Ascending aorta (tissue), 2 donors: Measurements from ENCODE around the gene MROH2A. TPM values are rescaled to one million over a fixed set of nuclear protein-coding genes. Genes with fewer than 3 reads are reported as not detected.

ENCODE experiments used
- DNase-seq, 2 donors: peaks; one replicate each; pipeline ENCODE4 v3.0.0-alpha.2; 2019; ENCODE audit warnings: low spot score in 2 of 2
- H3K27ac ChIP-seq, 2 donors: fragments of 200-600 bp; sonication (generic); one replicate each; pipeline ENCODE4 v1.5.1; 2016 to 2017; ENCODE audit warnings: mild to moderate bottlenecking in 1 of 2
- H3K27me3 ChIP-seq: fragments of 200-600 bp; sonication (generic); one replicate; pipeline ENCODE4 v1.5.1; 2017
- H3K36me3 ChIP-seq, 2 donors: fragments of 200-600 bp; sonication (generic); one replicate each; pipeline ENCODE4 v1.5.1; 2016
- H3K4me1 ChIP-seq, 2 donors: fragments of 200-600 bp; sonication (generic); one replicate each; pipeline ENCODE4 v1.5.1; 2016 to 2017; ENCODE audit warnings: mild to moderate bottlenecking in 1 of 2
- H3K4me3 ChIP-seq, 2 donors: fragments of 200-600 bp; sonication (generic); one replicate each; pipeline ENCODE4 v1.5.1; 2016 to 2017; ENCODE audit warnings: mild to moderate bottlenecking in 1 of 2
- H3K9me3 ChIP-seq, 2 donors: fragments of 200-600 bp; sonication (generic); one replicate each; pipeline ENCODE4 v1.5.1; 2016
- intact Hi-C: fragments of 100-400 bp; cut with DNase I; formaldehyde crosslinking; loops from one replicate; pipeline ENCODE4 v1.15.1; 2023
- total RNA-seq: library from RNA; depleted of rRNA; stranded (reverse); fragments of >200 nt; gene quantifications from one replicate; pipeline ENCODE4 v1.1.0, GENCODE V29; 2016
- TF ChIP-seq, protein P1 (sequence below), 3 experiments: fragments of 200-600 bp in 2 of 3; fragments of 450-650 bp in 1 of 3; sonication (generic) in 2 of 3; IDR thresholded peaks; one replicate each; pipeline ENCODE4 v1.5.1; 2016 to 2019; ENCODE audit warnings: antibody characterized with exemption in 3 of 3, mild to moderate bottlenecking in 1 of 3, moderate library complexity in 1 of 3

The MROH2A gene
- total RNA-seq, 1 donor from 2014 or later: not detected

DNA sequence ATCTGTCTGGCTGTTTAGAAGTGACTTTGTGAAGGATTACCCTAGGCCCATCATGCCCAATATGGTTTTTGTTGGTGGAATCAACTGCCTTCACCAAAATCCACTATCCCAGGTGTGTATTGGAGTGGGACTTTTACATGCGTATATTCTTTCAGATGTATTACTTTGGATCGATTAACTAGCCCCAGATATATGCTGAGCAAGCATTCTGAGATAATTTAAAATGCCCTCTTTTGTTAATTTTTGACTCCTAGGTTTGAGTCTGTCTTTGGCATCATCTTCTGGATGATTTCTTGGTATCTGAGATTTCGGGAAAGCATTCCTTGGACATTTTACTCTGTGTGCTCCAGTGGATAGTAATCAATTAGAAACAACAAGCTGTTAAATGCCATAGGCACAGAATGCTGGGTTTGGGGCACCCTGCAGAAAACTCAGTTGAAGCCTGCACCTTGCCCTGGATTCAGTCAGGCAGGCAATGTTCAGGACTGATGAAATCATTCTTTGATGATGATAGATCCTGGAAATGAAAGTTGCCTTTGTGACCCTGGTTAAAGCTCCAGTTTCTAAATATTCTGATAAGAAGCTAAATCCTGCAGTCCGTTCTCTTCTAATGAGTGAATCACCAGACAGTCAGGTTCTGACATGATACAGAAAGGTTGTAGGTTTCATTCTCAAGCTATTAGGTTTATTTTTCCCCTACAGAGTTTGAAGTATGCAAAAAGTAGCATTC, 16.9 kb upstream of the MROH2A start:
- no peaks in the 10 kb centered on the region for H3K4me1 ChIP-seq

DNA sequence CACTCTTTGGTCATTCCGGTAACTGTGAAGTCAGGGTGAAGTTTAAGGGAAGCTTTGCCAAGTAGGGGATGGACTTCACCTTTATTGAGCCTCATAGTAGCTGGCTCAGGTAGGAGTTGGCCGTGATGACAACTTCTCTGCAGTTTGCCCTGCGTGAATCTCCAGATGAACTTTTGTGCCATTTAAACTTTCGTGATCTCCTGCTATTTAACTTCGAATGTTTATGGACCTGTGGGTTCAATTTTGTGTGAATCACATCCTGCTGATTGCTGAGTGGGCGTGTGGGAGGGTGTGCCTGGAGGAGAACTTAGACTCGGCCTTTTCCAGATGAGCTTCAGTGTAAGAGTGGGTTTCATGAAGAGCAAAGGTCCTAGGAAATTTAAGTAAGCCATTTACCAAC, 13.9 kb upstream of the MROH2A start:
- H3K9me3 ChIP-seq: no peaks in the 10 kb centered on the region
- no peaks in the 10 kb centered on the region for H3K4me1 ChIP-seq
- no peaks in the 10 kb centered on the region for H3K36me3 ChIP-seq
- TF ChIP-seq, protein P1, sequence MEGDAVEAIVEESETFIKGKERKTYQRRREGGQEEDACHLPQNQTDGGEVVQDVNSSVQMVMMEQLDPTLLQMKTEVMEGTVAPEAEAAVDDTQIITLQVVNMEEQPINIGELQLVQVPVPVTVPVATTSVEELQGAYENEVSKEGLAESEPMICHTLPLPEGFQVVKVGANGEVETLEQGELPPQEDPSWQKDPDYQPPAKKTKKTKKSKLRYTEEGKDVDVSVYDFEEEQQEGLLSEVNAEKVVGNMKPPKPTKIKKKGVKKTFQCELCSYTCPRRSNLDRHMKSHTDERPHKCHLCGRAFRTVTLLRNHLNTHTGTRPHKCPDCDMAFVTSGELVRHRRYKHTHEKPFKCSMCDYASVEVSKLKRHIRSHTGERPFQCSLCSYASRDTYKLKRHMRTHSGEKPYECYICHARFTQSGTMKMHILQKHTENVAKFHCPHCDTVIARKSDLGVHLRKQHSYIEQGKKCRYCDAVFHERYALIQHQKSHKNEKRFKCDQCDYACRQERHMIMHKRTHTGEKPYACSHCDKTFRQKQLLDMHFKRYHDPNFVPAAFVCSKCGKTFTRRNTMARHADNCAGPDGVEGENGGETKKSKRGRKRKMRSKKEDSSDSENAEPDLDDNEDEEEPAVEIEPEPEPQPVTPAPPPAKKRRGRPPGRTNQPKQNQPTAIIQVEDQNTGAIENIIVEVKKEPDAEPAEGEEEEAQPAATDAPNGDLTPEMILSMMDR (IDR thresholded peaks at IDR 0.05): no peak
- no peak overlapping the region for H3K27ac ChIP-seq
- DNase-seq: no peak
- no peaks in the 10 kb centered on the region for H3K27me3 ChIP-seq
- H3K4me3 ChIP-seq: no peak overlapping the region
- intact Hi-C loops: no loop called here

More for the DNA sequence above, 16.9 kb upstream of the MROH2A start:
- intact Hi-C loops: no loop called here
- Histone ChIP-seq H3K27ac (no peak overlapping the region), H3K9me3 (no peaks in the 10 kb centered on the region), H3K36me3 (no peaks in the 10 kb centered on the region), H3K27me3 (no peaks in the 10 kb centered on the region), H3K4me3 (no peak overlapping the region)
- TF ChIP-seq, protein P1 (IDR thresholded peaks at IDR 0.05): no peak
- no peak for DNase-seq

DNA sequence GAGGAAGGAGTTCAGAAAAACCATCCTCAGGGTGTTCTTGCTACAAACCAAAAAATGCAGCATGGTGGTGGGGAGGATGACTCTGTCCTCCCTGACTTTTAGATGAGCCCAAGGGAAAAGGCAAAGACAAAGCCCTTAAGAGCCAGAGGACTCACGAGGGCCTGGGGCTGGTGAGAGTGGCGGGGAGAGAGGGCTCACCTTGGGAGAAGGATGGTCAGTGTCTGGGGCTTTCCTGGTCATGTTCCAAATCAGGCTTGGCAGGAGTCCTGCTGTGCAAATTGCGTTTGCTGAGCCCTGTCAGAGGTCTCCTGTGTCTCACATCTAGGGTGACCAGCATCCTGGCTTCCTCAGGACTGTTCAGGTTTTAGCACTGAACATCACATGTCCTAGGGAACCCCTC, 13.4 kb upstream of the MROH2A start:
- TF ChIP-seq, protein P1 (IDR thresholded peaks at IDR 0.05): no peak
- H3K4me1 ChIP-seq: no peaks in the 10 kb centered on the region
- DNase-seq: no peak
- no peaks in the 10 kb centered on the region for H3K27me3 ChIP-seq
- H3K36me3 ChIP-seq: no peaks in the 10 kb centered on the region
- H3K9me3 ChIP-seq: no peaks in the 10 kb centered on the region
- intact Hi-C loops: no loop called here
- H3K4me3 ChIP-seq: no peak overlapping the region
- H3K27ac ChIP-seq: no peak overlapping the region

DNA sequence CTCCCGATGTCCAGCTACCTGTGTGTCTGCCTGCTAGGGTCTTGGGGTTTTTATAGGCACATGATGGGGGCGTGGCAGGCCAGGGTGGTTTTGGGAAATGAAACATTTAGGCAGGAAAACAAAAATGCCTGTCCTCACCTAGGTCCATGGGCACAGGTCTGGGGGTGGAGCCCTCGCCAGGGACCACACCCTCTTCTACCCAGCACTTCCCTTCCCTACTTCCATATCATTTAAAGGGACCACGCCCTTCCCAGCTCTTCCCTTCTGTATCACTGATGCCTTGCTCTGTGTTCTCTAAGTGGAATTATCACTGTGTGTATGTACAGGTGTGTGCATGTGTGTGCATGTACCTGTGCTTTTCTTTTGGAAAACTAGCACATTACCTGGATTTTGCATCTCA, 11.7 kb upstream of the MROH2A start:
- no peaks in the 10 kb centered on the region for H3K27me3 ChIP-seq
- H3K4me1 ChIP-seq: no peaks in the 10 kb centered on the region
- no peak overlapping the region for H3K4me3 ChIP-seq
- DNase-seq: no peak
- H3K27ac ChIP-seq: no peak overlapping the region
- H3K9me3 ChIP-seq: no peaks in the 10 kb centered on the region
- no peaks in the 10 kb centered on the region for H3K36me3 ChIP-seq
- intact Hi-C loops: no loop called here
- TF ChIP-seq, protein P1 (IDR thresholded peaks at IDR 0.05): no peak

DNA sequence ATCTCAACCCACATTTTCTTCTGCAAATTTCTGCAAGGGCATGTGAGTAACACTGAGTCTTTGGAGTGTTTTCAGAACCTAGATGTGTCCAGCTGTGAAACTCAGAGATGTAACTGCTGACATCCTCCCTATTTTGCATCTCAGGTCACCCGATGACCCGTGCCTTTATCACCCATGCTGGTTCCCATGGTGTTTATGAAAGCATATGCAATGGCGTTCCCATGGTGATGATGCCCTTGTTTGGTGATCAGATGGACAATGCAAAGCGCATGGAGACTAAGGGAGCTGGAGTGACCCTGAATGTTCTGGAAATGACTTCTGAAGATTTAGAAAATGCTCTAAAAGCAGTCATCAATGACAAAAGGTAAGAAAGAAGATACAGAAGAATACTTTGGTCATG, 10.1 kb upstream of the MROH2A start:
- Histone ChIP-seq H3K36me3 (no peaks in the 10 kb centered on the region), H3K27ac (no peak overlapping the region), H3K9me3 (no peaks in the 10 kb centered on the region), H3K4me3 (no peak overlapping the region), H3K4me1 (no peaks in the 10 kb centered on the region), H3K27me3 (no peaks in the 10 kb centered on the region)
- intact Hi-C loops: no loop called here
- DNase-seq: no peak
- TF ChIP-seq, protein P1 (IDR thresholded peaks at IDR 0.05): no peak
